Measurements from ENCODE around the gene ZNF345.

ZNF345 gene

GRCh38 chr19:36850559-36851442 is at the start of gene ZNF345:
TSS of gene ZNF345 (plus strand) at chr19:36850876. CDS start at chr19:36876831, 25,955 bp downstream.
- H3K27ac ChIP-seq, result peak within 1 kb of the TSS; percentile 61 to 92 (median 85)
- H3K4me3 ChIP-seq, result peak within 1 kb of the TSS; percentile 56 to 92 (median 76)

- H3K27ac ChIP-seq, result no peak overlapping the region
- no peak overlapping the region for H3K4me3 ChIP-seq
Measured at GRCh38 chr19:36805364-36805763, 45.3 kb upstream of the ZNF345 start.

GRCh38 chr19:36807029-36807428 is 43.6 kb upstream of the ZNF345 start:
- no peak overlapping the region for H3K4me3 ChIP-seq
- no peak overlapping the region for H3K27ac ChIP-seq

GRCh38 chr19:36819130-36819630 is 31.5 kb upstream of the ZNF345 start:
- no peak overlapping the region for H3K27ac ChIP-seq
- H3K4me3 ChIP-seq, result no peak overlapping the region

- Histone ChIP-seq H3K27ac (no peak overlapping the region), H3K4me3 (no peak overlapping the region)
Measured at GRCh38 chr19:36821758-36822157, 28.9 kb upstream of the ZNF345 start.

- Histone ChIP-seq H3K27ac (no peak overlapping the region), H3K4me3 (no peak overlapping the region)
Measured at GRCh38 chr19:36833430-36833829, 17.2 kb upstream of the ZNF345 start.

- peak overlapping the region; percentile 53 to 81 (median 65) for H3K4me3 ChIP-seq
- H3K27ac ChIP-seq, result peak overlapping the region in 20 of 21 experiments; percentile 65 to 96 (median 89)
Measured at GRCh38 chr19:36837176-36837905, 13.3 kb upstream of the ZNF345 start.

GRCh38 chr19:36837906-36838783 is 12.5 kb upstream of the ZNF345 start, which contains the start of gene ZNF790:
TSS of gene ZNF790 (minus strand) at chr19:36838387. CDS start at chr19:36825619, 12,768 bp downstream.
- H3K27ac ChIP-seq, result peak within 1 kb of the TSS; percentile 65 to 96 (median 89)
- H3K4me3 ChIP-seq, result peak within 1 kb of the TSS; percentile 53 to 81 (median 65)

GRCh38 chr19:36838784-36839324 is 11.8 kb upstream of the ZNF345 start:
- peak overlapping the region; percentile 53 to 81 (median 65) for H3K4me3 ChIP-seq
- H3K27ac ChIP-seq, result peak overlapping the region in 20 of 21 experiments; percentile 65 to 96 (median 89)

GRCh38 chr19:36847968-36848367 is 2.7 kb upstream of the ZNF345 start:
- Histone ChIP-seq H3K27ac (peak overlapping the region in 2 of 21 experiments; percentile 88 to 89), H3K4me3 (no peak overlapping the region)

- Histone ChIP-seq H3K4me3 (peak overlapping the region; percentile 56 to 92 (median 76)), H3K27ac (peak overlapping the region; percentile 61 to 92 (median 85))
Measured at GRCh38 chr19:36849701-36850558, 746 bp upstream of the ZNF345 start.

- peak overlapping the region in 3 of 7 experiments; percentile 71 to 88 (median 76) for H3K4me3 ChIP-seq
- H3K27ac ChIP-seq, result no peak overlapping the region
Measured at GRCh38 chr19:36851898-36852297, 1.2 kb downstream of the ZNF345 start.

GRCh38 chr19:36876993-36877938 is 26.6 kb downstream of the ZNF345 start:
- Histone ChIP-seq H3K27ac (no peak overlapping the region), H3K4me3 (no peak overlapping the region)

- H3K27ac ChIP-seq, result no peak overlapping the region
Measured at GRCh38 chr19:36891768-36892357, 41.2 kb downstream of the ZNF345 start.

GRCh38 chr19:36894849-36895383 is 44.2 kb downstream of the ZNF345 start:
- H3K4me3 ChIP-seq, result no peak overlapping the region
- H3K27ac ChIP-seq, result no peak overlapping the region

More at GRCh38 chr19:36891768-36892357, 41.2 kb downstream of the ZNF345 start:
- H3K4me3 ChIP-seq, result no peak overlapping the region

- Histone ChIP-seq H3K4me3 (no peak overlapping the region), H3K27ac (no peak overlapping the region)
Measured at GRCh38 chr19:36898422-36898821, 47.7 kb downstream of the ZNF345 start.

Measured in skin epidermis (tissue), 12 donors.